OCI-LY1 (cell line): Measurements from ENCODE around the gene GRHL1.

Experiments
- CTCF ChIP-seq: fragments of 200-600 bp; sonication (generic), shearing (Covaris generic); IDR thresholded peaks from 2 replicates; pipeline ENCODE4 v1.5.1; 2017; ENCODE audit warnings: mild to moderate bottlenecking, antibody characterized with exemption, low read length, moderate library complexity, mixed read lengths
- EZH2 ChIP-seq: fragments of 200-600 bp; sonication (generic), shearing (Covaris generic); IDR thresholded peaks from 2 replicates; pipeline ENCODE4 v1.8.0; 2017; ENCODE audit warnings: borderline replicate concordance, mixed run types, mild to moderate bottlenecking, antibody characterized with exemption, low read length, moderate library complexity, mixed read lengths

- TF ChIP-seq EZH2 (no peak), CTCF (no peak)
Measured at GRCh38 chr2:9991829-9992273, 40.4 kb downstream of the GRHL1 start.
